Right cardiac atrium (tissue), 5 donors: ENCODE data around the gene ASPHD1. TPM values are rescaled to one million over a fixed set of nuclear protein-coding genes. Genes with fewer than 3 reads are reported as not detected.
A peak's percentile ranks its signal among the peaks of the same experiment; 100 is the strongest.
"Not testable (repeated sequence)": the region's sequence is repeated elsewhere in the genome, so short reads cannot be mapped to it uniquely, and the experiment has no call there.

Experiments used
- ATAC-seq, 2 donors: fragments of 200-7000 bp; cut with Tn5 transposase; one replicate each; pipeline versions ENCODE4 v1.8.0 to v1.9.1; 2020; ENCODE audit warnings: moderate library complexity in 2 of 2, mild to moderate bottlenecking in 1 of 2
- DNase-seq, 3 donors: peaks; one replicate each; pipeline ENCODE4 v3.0.0-alpha.2; 2020
- H3K27ac ChIP-seq: one replicate; pipeline ENCODE4 v1.5.1; 2013; ENCODE audit warnings: mild to moderate bottlenecking, low read length, control low read depth, moderate library complexity
- H3K27me3 ChIP-seq: one replicate; pipeline ENCODE4 v1.6.1; 2013; ENCODE audit not compliant: control insufficient read depth, insufficient read depth
- H3K4me1 ChIP-seq: one replicate; pipeline ENCODE4 v1.6.1; 2013; ENCODE audit warnings: low read length; ENCODE audit not compliant: control insufficient read depth, insufficient read depth
- H3K4me3 ChIP-seq: one replicate; pipeline ENCODE4 v1.5.1; 2013; ENCODE audit warnings: low read length, control low read depth
- H3K9me3 ChIP-seq: one replicate; pipeline ENCODE4 v1.6.1; 2013; ENCODE audit warnings: low read length; ENCODE audit not compliant: control insufficient read depth
- WGBS: extraction: QIAGEN DNeasy Blood & Tissue Kit; methylation state at CpG from one replicate; pipeline ENCODE4 v1.1.7; 2013; 5-methylcytosine and 5-hydroxymethylcytosine counted together
- intact Hi-C, 4 donors: fragments of 100-400 bp; cut with DNase I; formaldehyde crosslinking; loops; one replicate each; pipeline versions ENCODE4 v1.11.0 to v1.14.0; 2022 to 2023
- polyA plus RNA-seq: library from polyadenylated mRNA; stranded (reverse); fragments of 200-250 nt; gene quantifications from one replicate; pipeline ENCODE4 v1.2.3, GENCODE V29; 2013
- total RNA-seq, 4 donors: library from RNA; stranded (reverse); fragmentation: NEBNext Ultra II Directional; extraction: Animal tissue kit (Norgen Biotek cat#: 25700); gene quantifications; one replicate each; pipeline ENCODE4 v1.2.1, GENCODE V29; 2021
- donor health status: healthy with polysubstance abuse.
- donor health status: DM: no; HTN: yes; CAD: no.
- donor health status: DM: no; HTN: no; CAD: no.
- donor health status: DM: no; HTN: yes; CAD: no; lungs with severe emphysema.
- donor health status: DM: yes; HTN: yes; CAD: no.

The ASPHD1 gene
- total and polyA plus RNA-seq, 5 donors, result 0.14 to 0.50 (median 0.26) TPM; not detected in 1

DNA sequence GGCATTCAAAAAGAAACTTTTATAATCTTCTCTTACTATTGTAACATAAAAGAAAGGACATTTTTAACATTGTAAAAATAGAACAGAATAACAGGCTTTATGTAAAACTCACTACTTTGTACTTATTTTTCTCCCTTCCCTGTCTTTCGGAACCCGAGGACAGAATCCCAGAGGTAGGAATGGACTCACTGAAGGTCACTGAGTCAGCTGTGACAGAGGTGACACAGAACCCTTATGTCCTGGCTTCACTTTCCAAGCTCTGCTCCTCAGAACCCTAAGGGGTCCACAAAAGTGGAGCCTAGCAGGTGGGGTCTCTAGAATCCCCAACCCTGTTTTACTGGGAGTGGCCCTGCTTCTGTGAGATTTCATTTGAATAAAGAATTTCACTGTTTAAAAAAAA lies 22.0 kb downstream of the ASPHD1 start:
- ATAC-seq, result no peak
- no peak for DNase-seq
- Histone ChIP-seq H3K4me1 (peaks cover 7% of the 10 kb centered on the region), H3K27me3 (no peaks in the 10 kb centered on the region), H3K27ac (no peak overlapping the region), H3K4me3 (no peak overlapping the region), H3K9me3 (no peaks in the 10 kb centered on the region)
- WGBS, result 85% methylated on average over 2 of the region's 2 CpGs
- intact Hi-C loops, result no loop called here

DNA sequence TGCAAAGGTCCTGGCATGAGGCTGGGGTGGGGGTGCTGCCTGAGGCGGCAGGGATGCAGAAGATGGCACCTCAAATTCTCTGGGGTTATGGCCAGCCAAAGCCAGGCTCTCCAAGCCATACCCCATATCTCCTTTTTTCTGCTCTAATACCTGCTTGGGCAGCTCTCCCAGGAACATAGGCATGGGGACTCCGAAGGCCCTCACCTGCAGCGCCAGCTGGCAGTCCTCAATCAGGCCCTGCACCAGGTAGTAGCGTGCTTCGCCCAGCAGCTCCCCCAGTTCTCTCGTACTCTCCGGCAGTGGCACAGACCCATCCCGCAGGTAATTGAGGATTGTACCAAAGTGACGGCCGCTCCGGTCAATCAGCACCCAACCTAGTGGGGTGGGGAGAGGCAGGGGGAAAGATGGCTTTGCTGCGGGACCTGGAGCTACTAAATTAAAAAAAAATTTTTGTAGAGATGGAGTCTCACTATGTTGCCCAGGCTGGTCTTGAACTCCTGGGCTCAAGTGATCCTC lies 22.8 kb downstream of the ASPHD1 start:
- intact Hi-C loops, result no loop called here
- no peak overlapping the region for H3K27ac ChIP-seq
- ATAC-seq, result no peak
- no peak overlapping the region for H3K4me3 ChIP-seq
- peaks cover 7% of the 10 kb centered on the region for H3K4me1 ChIP-seq
- H3K27me3 ChIP-seq, result no peaks in the 10 kb centered on the region
- no peak for DNase-seq
- 97% methylated on average over 12 of the region's 12 CpGs for WGBS
- H3K9me3 ChIP-seq, result no peaks in the 10 kb centered on the region

DNA sequence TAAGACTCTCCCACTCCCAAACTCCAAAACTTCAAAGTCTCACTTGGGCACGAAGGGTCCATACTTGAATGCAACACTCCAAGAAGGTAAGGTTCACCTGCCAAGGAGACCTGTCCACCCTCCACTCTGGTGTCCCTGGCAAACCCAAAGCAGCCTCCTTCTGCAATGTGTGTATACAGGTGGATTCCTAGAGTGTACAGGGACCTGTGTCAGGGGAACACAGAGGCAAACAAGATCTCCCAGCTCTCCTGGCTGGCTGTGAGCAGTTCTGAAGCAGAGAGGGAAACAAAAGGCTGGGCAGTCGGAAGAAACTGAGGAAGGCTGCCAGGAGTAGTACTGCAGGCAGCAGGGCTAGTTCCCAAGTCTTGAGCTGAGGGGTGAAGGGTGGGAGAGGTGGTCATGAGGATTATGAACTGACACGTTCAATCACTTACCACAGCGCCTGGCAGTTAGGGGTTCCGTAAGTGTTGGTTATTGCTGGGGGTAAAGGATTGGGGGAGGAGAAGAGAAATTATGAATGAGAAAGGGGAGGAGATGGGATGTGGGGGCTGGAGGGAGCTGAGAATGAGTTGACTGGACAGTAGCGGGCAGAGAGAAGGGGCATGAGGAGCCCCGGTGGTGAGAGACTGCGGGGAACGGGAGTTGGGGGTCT lies 24.9 kb downstream of the ASPHD1 start:
- Histone ChIP-seq H3K27me3 (no peaks in the 10 kb centered on the region), H3K4me1 (peaks cover 7% of the 10 kb centered on the region), H3K4me3 (peak overlapping the region; percentile 82), H3K9me3 (no peaks in the 10 kb centered on the region), H3K27ac (no peak overlapping the region)
- DNase-seq (no peak), ATAC-seq (no peak)
- intact Hi-C loops, result loop anchor here in 1 of 4 donors (5.0 kb wide), 1 partner anchor 37 kb away; the partner anchor contains the start of gene TMEM219
- 8% methylated on average over 9 of the region's 9 CpGs for WGBS

DNA sequence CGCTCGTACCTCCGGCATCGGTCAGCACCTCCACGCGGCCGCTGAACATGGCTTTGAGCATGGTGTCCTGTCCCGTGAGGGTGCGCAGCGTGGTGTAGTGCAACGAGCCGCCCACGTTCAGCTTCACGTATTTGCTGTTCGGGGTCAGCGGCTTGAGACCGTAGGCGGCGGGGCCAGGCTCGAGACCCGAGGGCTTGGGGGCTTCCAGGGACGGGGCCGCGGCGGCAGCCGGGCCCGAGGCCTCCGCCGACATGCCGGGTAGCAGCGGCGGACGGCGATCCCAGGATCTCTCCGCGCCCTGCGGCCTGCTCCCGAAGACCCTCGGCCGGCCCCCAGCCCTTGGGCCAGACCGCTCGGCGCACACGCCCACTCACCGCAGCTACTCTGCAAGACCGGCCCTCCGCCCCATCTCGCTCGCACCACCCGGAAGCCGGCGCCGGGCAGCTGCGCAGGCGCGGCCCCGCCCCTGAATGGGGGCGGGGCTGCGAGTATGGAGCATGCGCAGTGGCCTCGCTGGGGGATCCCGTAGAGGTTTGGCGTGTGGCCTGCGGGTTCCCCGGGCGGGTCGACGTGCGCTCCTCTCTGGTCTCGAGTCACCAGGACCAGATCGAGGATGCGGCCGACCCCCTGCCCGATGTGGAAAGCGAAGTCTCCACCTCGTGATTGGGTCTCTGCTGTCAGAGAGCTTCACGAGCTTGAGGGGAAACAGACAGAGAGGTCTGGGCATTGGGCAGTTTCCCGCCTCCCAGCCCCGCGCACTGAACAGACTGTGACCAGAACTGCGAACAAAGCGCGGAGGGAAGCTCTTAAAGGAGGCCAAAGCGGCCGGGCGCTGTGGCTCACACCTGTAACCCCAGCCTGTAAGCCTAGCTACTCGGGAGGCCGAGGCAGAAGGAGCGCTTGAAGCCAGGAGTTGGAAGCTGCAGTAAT lies 25.8 kb downstream of the ASPHD1 start, which contains the start of gene KCTD13:
Gene KCTD13 (minus strand): TSS at position 446 of the 930 bp plus-strand sequence. CDS start 193 bp downstream, at position 253.
- H3K27me3 ChIP-seq, result no peaks in the 10 kb centered on the region
- WGBS, result under 1% methylated on average over 89 of the region's 89 CpGs
- peak within 1 kb of the TSS; percentile 76 for H3K27ac ChIP-seq
- H3K4me1 ChIP-seq, result peaks cover 7% of the 10 kb centered on the region
- DNase-seq (peak; percentile 85 to 94 (median 94)), ATAC-seq (peak; percentile 99)
- no peaks in the 10 kb centered on the region for H3K9me3 ChIP-seq
- intact Hi-C loops, result loop anchor here in 2 of 4 donors (2.0 to 5.0 kb wide), 2 partner anchors 35 to 36 kb away; partner anchors contain the start of gene TMEM219 (in 1 of the 2)
- H3K4me3 ChIP-seq, result peak within 1 kb of the TSS; percentile 82

DNA sequence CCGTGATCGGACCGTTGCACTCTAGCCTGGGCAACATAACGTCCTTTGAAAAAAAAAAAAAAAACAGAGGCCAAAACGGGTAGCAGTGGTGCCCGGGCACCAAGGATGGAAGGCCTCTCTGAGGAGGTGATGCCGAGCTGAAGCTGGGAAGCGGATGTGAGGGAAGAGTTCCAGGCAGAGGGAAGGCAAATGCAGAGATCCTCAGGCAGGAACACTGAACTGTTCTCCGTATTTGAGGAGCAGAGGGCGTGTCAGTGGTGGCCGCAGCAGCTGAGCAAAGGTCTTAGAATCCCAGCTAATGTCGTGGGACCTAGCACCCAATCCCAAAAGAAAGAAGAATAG lies 26.4 kb downstream of the ASPHD1 start:
- intact Hi-C loops, result loop anchor here in 2 of 4 donors (2.0 to 5.0 kb wide), 2 partner anchors 34 to 36 kb away; partner anchors contain the start of gene TMEM219 (in 1 of the 2)
- Histone ChIP-seq H3K4me3 (peak overlapping the region; percentile 82), H3K27ac (peak overlapping the region; percentile 76), H3K4me1 (peaks cover 7% of the 10 kb centered on the region), H3K27me3 (no peaks in the 10 kb centered on the region), H3K9me3 (no peaks in the 10 kb centered on the region)
- 3% methylated on average over 12 of the region's 12 CpGs for WGBS
- DNase-seq (peak in 1 of 3 donors; percentile 59), ATAC-seq (peak; percentile 40 to 54)

DNA sequence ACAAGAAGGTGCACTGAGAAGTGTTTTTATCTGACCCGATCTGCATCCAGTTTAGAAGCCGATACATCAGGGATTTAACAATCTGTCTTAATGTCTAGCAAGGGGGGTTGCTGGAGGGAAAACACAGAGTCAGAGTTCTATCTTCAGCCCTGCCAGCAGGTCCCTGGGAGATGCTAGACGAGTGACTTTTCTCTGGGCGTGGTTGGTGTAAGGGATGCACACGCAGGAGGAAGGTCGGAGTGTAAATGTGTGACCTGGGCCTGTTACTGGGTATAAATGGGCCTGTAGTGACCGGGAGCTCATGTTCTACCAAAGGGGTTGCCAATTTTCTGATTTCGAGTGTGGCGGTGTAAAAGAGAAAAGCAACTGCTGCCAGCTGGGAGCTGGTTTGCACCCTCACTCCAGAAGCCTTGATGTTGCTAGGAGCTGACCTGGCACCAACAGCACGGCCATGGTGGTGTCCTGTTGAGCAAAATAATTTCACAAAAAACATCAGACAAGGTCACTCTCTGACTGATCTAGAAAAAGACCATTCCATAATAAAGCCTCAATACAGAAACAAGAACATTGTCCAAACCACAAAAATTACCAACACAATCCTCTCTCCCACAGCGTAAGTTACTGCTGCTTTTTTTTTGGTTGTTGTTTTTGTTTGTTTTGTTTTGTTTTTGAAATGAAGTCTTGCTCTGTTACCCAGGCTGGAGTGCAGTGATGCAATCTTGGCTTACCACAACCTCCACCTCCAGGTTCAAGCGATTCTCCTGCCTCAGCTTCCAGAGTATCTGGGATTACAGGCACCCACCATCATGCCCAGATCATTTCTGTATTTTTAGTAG lies 27.0 kb downstream of the ASPHD1 start:
- no peak overlapping the region for H3K27ac ChIP-seq
- 62% methylated on average over 12 of the region's 12 CpGs for WGBS
- no peaks in the 10 kb centered on the region for H3K27me3 ChIP-seq
- ATAC-seq (no peak), DNase-seq (no peak)
- no peaks in the 10 kb centered on the region for H3K9me3 ChIP-seq
- intact Hi-C loops, result loop anchor here in 2 of 4 donors (2.0 to 5.0 kb wide), 2 partner anchors 34 to 35 kb away; partner anchors contain the start of gene TMEM219 (in 1 of the 2)
- H3K4me1 ChIP-seq, result peaks cover 7% of the 10 kb centered on the region
- H3K4me3 ChIP-seq, result peak overlapping the region; percentile 82

DNA sequence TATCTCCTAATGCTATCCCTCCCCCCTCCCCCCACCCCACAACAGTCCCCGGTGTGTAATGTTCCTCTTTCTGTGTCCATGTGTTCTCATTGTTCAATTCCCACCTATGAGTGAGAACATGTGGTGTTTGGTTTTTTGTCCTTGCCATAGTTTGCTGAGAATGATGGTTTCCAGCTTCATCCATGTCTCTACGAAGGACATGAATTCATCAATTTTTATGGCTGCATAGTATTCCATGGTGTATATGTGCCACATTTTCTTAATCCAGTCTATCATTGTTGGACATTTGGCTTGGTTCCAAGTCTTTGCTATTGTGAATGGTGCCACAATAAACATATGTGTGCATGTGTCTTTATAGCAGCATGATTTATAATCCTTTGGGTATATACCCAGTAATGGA lies 31.5 kb downstream of the ASPHD1 start:
- DNase-seq, H3K27ac ChIP-seq, intact Hi-C loops, H3K4me3 ChIP-seq, ATAC-seq, H3K9me3 ChIP-seq, H3K27me3 ChIP-seq, H3K4me1 ChIP-seq: not testable (repeated sequence)
- 95% methylated on average over 2 of the region's 2 CpGs for WGBS

DNA sequence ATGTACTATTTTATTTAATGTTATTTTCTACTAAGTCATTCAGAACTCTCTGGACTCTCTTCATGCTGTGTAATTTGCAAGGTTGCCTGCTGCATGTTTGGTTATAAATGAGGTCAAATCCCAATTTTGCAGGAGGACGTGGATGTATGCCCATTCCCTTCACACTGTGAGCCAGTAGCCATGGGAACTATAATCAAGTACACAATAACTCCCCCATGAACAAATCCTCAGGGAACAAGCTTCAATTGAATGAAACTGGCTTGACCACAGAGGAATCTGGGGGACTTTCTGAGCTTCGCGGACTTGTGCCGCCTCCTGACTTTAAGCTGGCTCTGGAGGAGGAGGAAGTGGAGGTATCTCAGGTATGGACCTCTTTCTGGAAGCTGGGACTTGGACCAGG lies 40.4 kb downstream of the ASPHD1 start:
- 47% methylated on average over 4 of the region's 4 CpGs for WGBS
- intact Hi-C loops, result no loop called here

DNA sequence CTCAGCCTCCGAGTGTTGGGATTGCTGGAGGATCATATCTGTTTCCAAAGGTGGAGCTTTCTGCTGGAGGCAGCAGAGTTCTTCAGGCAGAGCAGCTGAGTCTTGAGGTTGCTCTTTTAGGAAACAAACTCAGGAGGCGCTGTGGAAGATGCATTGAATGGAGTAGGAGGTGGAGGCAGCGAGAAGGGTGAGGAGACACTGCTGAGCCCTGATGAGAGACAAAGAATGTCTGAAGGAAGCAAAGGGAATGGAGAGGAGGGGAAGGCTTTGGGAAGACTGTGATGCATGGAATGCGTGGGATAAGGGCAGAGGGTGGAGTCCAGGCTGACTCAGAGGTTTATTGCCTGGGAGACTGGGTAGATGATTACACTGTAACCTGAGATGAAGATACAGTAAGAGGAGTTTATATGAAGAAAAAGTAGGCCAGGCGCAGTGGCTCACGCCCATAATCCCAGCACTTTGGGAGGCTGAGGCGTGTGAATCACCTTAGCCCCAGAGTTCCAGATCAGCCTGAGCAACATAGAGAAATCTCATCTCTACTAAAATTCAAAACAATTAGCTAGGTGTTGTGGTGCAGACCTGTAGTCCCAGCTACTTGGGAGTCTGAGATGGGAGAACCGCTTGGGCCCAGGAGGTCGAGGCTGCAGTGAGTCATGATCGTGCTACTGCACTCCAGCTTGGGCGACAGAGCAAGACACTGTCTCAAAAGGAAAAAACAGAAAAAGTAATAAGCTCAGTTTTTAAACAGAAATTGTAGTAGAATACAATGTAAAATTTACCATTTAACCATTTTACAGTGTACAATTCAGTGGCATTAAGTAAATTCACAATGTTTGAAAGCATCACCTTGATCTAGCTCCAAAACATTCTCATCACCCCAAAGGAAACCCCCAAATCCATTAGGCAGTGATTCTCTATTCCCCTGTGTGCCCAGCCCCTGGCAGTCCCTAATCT lies 43.8 kb downstream of the ASPHD1 start:
- ATAC-seq (peak; percentile 81 to 83), DNase-seq (no peak)
- H3K27me3 ChIP-seq, result no peaks in the 10 kb centered on the region
- 61% methylated on average over 11 of the region's 11 CpGs for WGBS
- no peak overlapping the region for H3K27ac ChIP-seq
- no peaks in the 10 kb centered on the region for H3K9me3 ChIP-seq
- no peak overlapping the region for H3K4me3 ChIP-seq
- H3K4me1 ChIP-seq, result no peaks in the 10 kb centered on the region
- intact Hi-C loops, result no loop called here

More for the DNA sequence above, 40.4 kb downstream of the ASPHD1 start:
- Histone ChIP-seq H3K4me1 (no peaks in the 10 kb centered on the region), H3K27ac (no peak overlapping the region), H3K4me3 (no peak overlapping the region), H3K27me3 (no peaks in the 10 kb centered on the region), H3K9me3 (no peaks in the 10 kb centered on the region)
- DNase-seq, result no peak
- ATAC-seq, result no peak
